ENCODE data around the gene UACA.
A peak's percentile ranks its signal among the peaks of the same experiment; 100 is the strongest.
"Not testable (repeated sequence)": the region's sequence is repeated elsewhere in the genome, so short reads cannot be mapped to it uniquely, and the experiment has no call there.

The UACA gene

GRCh38 chr15:70763120-70763949 lies at the start of gene UACA:
Gene UACA, minus strand, starts transcription at chr15:70763558. Its CDS starts 151 bp downstream, at chr15:70763407.
- Histone ChIP-seq H3K27ac (no peak within 1 kb of the TSS), H3K9ac (ENCODE audit: insufficient read length) (peak within 1 kb of the TSS; percentile 69), H3K9me3 (ENCODE audit: low read depth, low read length) (no peaks in the 10 kb centered on the region), H3K4me3 (peak within 1 kb of the TSS; percentile 89), H3K36me3 (ENCODE audit: insufficient read depth, low read length) (no peaks in the 10 kb centered on the region)
- TF ChIP-seq POLR2AphosphoS5 (IDR thresholded peaks at IDR 0.05; ENCODE audit: borderline replicate concordance, low read depth, low read length) (peak; percentile 64), FOXP2 (optimal IDR thresholded peaks at IDR 0.05; ENCODE audit: control extremely low read depth, extremely low read length, insufficient read depth) (no peak)
- peak; percentile 78 for DNase-seq (ENCODE audit: low read depth, low spot score)

- Histone ChIP-seq H3K9me3 (ENCODE audit: low read depth, low read length) (no peaks in the 10 kb centered on the region), H3K27ac (no peak overlapping the region), H3K4me3 (no peak overlapping the region), H3K36me3 (ENCODE audit: insufficient read depth, low read length) (no peaks in the 10 kb centered on the region), H3K9ac (ENCODE audit: insufficient read length) (no peak overlapping the region)
- TF ChIP-seq POLR2AphosphoS5 (IDR thresholded peaks at IDR 0.05; ENCODE audit: borderline replicate concordance, low read depth, low read length) (no peak), FOXP2 (optimal IDR thresholded peaks at IDR 0.05; ENCODE audit: control extremely low read depth, extremely low read length, insufficient read depth) (no peak), EZH2 (IDR thresholded peaks at IDR 0.05) (no peak)
- DNase-seq (ENCODE audit: low read depth, low spot score), result no peak
Measured at GRCh38 chr15:70812827-70813364, 49.5 kb upstream of the UACA start.

GRCh38 chr15:70810916-70811578 lies 47.7 kb upstream of the UACA start:
- TF ChIP-seq FOXP2 (optimal IDR thresholded peaks at IDR 0.05; ENCODE audit: control extremely low read depth, extremely low read length, insufficient read depth), result no peak
- TF ChIP-seq POLR2AphosphoS5 (IDR thresholded peaks at IDR 0.05; ENCODE audit: borderline replicate concordance, low read depth, low read length), result no peak
- TF ChIP-seq EZH2 (IDR thresholded peaks at IDR 0.05), result no peak
- no peaks in the 10 kb centered on the region for H3K36me3 ChIP-seq (ENCODE audit: insufficient read depth, low read length)
- H3K4me3 ChIP-seq, result no peak overlapping the region
- DNase-seq (ENCODE audit: low read depth, low spot score), result no peak
- no peak overlapping the region for H3K9ac ChIP-seq (ENCODE audit: insufficient read length)
- no peak overlapping the region for H3K27ac ChIP-seq
- H3K9me3 ChIP-seq (ENCODE audit: low read depth, low read length), result no peaks in the 10 kb centered on the region

- H3K27ac ChIP-seq, result no peak overlapping the region
- H3K4me3 ChIP-seq, result no peak overlapping the region
- no peak for DNase-seq (ENCODE audit: low read depth, low spot score)
- TF ChIP-seq POLR2AphosphoS5 (IDR thresholded peaks at IDR 0.05; ENCODE audit: borderline replicate concordance, low read depth, low read length) (no peak), FOXP2 (optimal IDR thresholded peaks at IDR 0.05; ENCODE audit: control extremely low read depth, extremely low read length, insufficient read depth) (no peak), EZH2 (IDR thresholded peaks at IDR 0.05) (no peak)
- no peaks in the 10 kb centered on the region for H3K9me3 ChIP-seq (ENCODE audit: low read depth, low read length)
- H3K9ac ChIP-seq (ENCODE audit: insufficient read length), result no peak overlapping the region
- no peaks in the 10 kb centered on the region for H3K36me3 ChIP-seq (ENCODE audit: insufficient read depth, low read length)
Measured at GRCh38 chr15:70806992-70807712, 43.8 kb upstream of the UACA start.

GRCh38 chr15:70804388-70804787 lies 41.0 kb upstream of the UACA start:
- not testable (repeated sequence) for H3K4me3 ChIP-seq; H3K27ac ChIP-seq; H3K9me3 ChIP-seq (ENCODE audit: low read depth, low read length); DNase-seq (ENCODE audit: low read depth, low spot score); H3K36me3 ChIP-seq (ENCODE audit: insufficient read depth, low read length); H3K9ac ChIP-seq (ENCODE audit: insufficient read length)

GRCh38 chr15:70802629-70803028 lies 39.3 kb upstream of the UACA start:
- no peaks in the 10 kb centered on the region for H3K9me3 ChIP-seq (ENCODE audit: low read depth, low read length)
- DNase-seq (ENCODE audit: low read depth, low spot score), result no peak
- no peak overlapping the region for H3K27ac ChIP-seq
- H3K36me3 ChIP-seq (ENCODE audit: insufficient read depth, low read length), result no peaks in the 10 kb centered on the region
- no peak overlapping the region for H3K9ac ChIP-seq (ENCODE audit: insufficient read length)
- no peak for TF ChIP-seq EZH2 (IDR thresholded peaks at IDR 0.05)
- TF ChIP-seq POLR2AphosphoS5 (IDR thresholded peaks at IDR 0.05; ENCODE audit: borderline replicate concordance, low read depth, low read length), result no peak
- no peak for TF ChIP-seq FOXP2 (optimal IDR thresholded peaks at IDR 0.05; ENCODE audit: control extremely low read depth, extremely low read length, insufficient read depth)
- H3K4me3 ChIP-seq, result no peak overlapping the region

- no peak overlapping the region for H3K27ac ChIP-seq
- no peak overlapping the region for H3K9ac ChIP-seq (ENCODE audit: insufficient read length)
- no peak for DNase-seq (ENCODE audit: low read depth, low spot score)
- H3K9me3 ChIP-seq (ENCODE audit: low read depth, low read length), result no peaks in the 10 kb centered on the region
- H3K36me3 ChIP-seq (ENCODE audit: insufficient read depth, low read length), result no peaks in the 10 kb centered on the region
- TF ChIP-seq FOXP2 (optimal IDR thresholded peaks at IDR 0.05; ENCODE audit: control extremely low read depth, extremely low read length, insufficient read depth) (no peak), POLR2AphosphoS5 (IDR thresholded peaks at IDR 0.05; ENCODE audit: borderline replicate concordance, low read depth, low read length) (no peak), EZH2 (IDR thresholded peaks at IDR 0.05) (no peak)
- H3K4me3 ChIP-seq, result no peak overlapping the region
Measured at GRCh38 chr15:70801109-70801508, 37.8 kb upstream of the UACA start.

Data from SK-N-MC (cell line).